Measurements from ENCODE around the gene DPY19L3.
"Not testable (repeated sequence)": the region's sequence is repeated elsewhere in the genome, so short reads cannot be mapped to it uniquely, and the experiment has no call there.

Gene DPY19L3

DNA sequence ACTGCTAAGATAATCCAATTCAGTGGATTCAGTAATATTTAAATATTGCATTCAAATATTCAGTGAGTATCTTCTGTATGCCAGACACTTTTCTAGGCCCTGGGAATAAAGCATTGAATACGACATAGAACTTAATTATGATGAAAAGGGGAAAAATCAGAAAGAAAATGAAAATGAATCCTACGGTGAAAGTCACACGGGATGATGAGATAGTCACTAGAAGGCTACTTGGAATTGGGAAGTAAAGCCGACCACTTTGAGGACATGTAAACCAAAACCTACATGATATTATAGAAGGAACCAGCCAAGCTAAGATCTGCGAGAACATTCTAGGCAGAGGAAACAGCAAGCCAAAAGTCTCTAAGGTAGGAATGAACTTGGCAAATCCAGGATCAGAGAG, 10.1 kb downstream of the DPY19L3 start:
- TF ChIP-seq, protein P1, sequence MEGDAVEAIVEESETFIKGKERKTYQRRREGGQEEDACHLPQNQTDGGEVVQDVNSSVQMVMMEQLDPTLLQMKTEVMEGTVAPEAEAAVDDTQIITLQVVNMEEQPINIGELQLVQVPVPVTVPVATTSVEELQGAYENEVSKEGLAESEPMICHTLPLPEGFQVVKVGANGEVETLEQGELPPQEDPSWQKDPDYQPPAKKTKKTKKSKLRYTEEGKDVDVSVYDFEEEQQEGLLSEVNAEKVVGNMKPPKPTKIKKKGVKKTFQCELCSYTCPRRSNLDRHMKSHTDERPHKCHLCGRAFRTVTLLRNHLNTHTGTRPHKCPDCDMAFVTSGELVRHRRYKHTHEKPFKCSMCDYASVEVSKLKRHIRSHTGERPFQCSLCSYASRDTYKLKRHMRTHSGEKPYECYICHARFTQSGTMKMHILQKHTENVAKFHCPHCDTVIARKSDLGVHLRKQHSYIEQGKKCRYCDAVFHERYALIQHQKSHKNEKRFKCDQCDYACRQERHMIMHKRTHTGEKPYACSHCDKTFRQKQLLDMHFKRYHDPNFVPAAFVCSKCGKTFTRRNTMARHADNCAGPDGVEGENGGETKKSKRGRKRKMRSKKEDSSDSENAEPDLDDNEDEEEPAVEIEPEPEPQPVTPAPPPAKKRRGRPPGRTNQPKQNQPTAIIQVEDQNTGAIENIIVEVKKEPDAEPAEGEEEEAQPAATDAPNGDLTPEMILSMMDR (IDR thresholded peaks at IDR 0.05; ENCODE audit: extremely low read depth, missing control alignments) = no peak
- DNase-seq (ENCODE audit: low spot score) = no peak

DNA sequence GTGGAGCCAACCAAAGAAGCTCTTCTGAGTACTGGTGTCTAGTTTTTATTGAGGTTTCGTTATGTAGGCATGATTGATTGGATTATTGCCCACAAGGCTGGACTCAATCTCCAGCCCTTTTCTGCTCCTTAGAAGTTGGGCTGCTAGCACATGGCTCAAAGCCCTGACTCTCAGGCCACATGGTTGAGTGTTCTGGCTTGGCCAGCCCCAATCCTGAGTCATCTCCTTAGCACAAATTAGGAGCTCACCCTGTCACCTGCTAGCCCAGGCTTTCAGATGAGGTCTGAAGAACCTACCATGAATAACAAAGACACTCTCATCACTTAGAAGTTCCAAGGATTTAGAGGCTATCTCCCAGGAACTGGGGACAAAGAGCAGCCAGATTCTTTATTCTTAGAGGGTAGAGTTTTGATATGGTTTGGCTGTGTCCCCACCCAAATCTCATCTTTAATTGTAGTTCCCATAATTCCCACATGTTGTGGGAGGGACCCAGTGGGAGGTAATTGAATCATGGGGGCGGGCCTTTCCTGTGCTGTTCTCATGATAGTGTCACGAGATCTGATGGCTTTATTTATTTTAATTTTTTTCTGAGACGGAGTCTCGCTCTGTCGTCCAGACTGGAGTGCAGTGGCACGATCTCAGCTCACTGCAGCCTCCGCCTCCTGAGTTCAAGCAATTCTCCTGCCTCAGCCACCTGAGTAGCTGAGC, 11.3 kb downstream of the DPY19L3 start:
- no peak for DNase-seq (ENCODE audit: low spot score)
- TF ChIP-seq, protein P1 (IDR thresholded peaks at IDR 0.05; ENCODE audit: extremely low read depth, missing control alignments) = no peak

DNA sequence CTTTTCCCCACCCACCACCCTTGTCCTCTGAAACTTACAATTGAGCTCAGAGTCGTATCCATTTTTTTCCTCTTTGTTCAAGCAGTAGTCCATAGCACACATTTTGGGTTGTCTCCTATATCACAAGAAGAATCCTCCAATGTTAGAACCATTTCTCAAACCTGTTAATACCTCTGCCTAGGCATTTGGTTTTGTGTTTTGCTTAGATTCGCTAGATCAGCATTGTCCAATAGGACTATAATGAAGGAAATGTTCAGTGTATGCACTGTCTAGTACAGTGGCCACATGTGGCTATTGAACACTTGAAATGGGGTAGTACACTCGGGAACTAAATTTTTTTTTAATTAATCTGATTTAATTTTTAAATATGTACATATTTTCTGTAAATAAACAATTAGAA, 12.6 kb downstream of the DPY19L3 start:
- no peak for DNase-seq (ENCODE audit: low spot score)
- TF ChIP-seq, protein P1 (IDR thresholded peaks at IDR 0.05; ENCODE audit: extremely low read depth, missing control alignments) = no peak

DNA sequence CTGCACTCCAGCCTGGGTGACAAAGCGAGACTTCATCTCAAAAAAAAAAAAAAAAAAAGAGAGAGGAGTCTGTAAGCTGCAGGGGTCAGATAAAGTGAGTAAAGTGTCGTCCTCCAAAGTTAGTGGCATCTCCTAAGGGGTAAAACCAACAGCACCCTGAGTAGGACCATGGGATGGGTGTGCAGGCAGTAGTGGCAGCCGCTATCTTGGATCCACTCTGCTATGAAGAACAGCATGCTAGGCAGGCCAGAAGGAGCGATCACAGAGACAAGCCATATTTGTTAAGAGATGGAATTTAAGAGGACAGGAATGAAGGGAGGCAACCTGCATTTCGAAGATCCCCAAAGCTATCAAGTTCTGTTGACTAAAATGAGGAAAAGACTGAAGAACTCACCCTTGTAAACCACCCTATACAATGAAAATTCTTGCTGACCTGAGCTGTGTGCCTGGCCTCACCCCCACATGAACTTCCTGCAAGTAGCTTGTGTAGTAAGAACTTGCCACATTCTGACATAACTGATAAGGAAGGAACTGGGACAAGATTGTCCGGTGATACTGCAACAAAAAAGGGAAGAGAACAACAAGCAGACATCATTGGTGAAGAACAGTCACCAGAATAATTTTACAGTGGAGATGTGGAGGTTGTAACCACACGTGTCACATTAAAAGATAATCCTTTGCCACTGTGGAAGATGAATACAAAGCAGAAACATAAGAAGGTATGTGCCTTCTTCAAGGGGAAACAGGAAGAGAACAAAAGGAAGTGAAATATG, 16.2 kb downstream of the DPY19L3 start:
- DNase-seq (ENCODE audit: low spot score) = no peak
- TF ChIP-seq, protein P1 (IDR thresholded peaks at IDR 0.05; ENCODE audit: extremely low read depth, missing control alignments) = no peak

DNA sequence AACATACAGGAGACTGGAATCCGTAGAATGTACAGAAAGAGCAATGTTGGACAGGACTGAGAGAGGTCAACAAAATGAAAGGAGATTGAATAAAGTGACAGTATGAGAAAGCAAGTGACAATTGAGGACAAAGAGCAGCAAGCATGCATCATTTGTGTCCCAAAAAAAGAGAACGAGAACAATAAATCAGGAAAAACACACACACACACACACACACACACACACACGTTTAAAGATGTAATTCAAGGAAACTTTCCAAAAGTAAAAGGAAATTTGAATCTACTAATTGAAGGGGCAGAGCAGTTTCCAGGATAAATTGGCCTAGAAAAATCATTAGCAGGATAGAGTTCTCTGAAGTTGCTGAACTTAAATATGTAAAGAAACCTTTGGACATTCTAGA, 16.9 kb downstream of the DPY19L3 start:
- TF ChIP-seq, protein P1 (IDR thresholded peaks at IDR 0.05; ENCODE audit: extremely low read depth, missing control alignments) = no peak
- no peak for DNase-seq (ENCODE audit: low spot score)

DNA sequence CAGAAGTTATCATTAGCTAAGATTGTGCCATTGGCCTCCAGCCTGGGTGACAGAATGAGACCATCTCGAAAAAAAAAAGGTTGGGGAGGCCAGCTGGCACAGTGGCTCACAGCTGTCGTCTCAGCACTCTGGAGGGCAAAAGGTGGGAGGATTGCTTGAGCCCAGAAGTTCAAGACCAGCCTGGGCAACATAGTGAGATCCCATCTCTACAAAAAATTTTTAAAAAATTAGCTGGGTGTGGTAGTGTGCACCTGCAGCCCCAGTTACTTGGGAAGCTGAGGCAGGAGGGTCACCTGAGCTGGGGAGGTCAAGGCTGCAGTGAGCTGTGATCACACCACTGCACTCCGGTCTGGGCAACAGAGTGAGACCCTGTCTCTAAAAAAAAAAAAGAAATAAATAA, 18.4 kb downstream of the DPY19L3 start:
- not testable (repeated sequence) for DNase-seq (ENCODE audit: low spot score)

DNA sequence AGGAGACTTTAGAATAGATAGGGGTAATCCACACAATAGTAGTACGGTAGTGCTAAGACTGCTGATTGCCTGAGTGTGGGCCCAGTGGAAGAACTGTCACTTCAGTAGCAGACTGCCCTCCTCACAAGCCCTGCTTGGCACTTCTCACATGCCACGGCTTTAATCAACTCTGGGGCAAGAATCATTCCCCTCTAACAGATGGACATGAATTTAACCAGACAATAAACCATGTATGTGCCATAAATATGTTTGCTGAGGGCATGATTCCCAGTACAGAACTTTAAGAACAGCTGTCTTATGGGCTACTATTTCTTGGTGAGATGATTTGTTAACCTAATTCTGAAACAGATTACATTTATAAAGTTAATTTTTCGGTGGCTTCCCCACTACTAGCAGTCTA, 22.0 kb downstream of the DPY19L3 start:
- TF ChIP-seq, protein P1 (IDR thresholded peaks at IDR 0.05; ENCODE audit: extremely low read depth, missing control alignments) = no peak
- no peak for DNase-seq (ENCODE audit: low spot score)

Data from GM20000 (cell line).